ENCODE results near the gene PPP3CA.

DNA sequence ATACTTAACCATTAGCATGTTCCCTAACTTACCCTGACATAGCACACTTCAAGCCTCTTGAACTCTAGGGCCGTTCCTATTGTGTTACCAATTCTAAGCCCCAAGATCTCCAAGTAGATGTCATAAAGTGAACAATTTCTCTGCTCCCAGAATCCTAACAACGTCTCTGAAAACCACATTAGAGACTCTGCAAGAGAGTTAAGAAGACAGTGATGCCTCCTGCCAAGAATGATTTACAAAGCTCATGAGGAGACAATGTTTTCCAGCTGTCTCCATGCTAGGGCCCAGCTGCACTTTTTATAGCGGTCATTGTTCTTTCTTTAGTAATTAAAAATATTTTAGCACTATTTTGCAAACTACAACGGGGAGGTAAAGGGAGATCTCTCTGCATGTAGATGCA lies 358.4 kb downstream of the PPP3CA start:
- TF ChIP-seq POLR2A (IDR thresholded peaks at IDR 0.05): no peak
- TF ChIP-seq, protein P1, sequence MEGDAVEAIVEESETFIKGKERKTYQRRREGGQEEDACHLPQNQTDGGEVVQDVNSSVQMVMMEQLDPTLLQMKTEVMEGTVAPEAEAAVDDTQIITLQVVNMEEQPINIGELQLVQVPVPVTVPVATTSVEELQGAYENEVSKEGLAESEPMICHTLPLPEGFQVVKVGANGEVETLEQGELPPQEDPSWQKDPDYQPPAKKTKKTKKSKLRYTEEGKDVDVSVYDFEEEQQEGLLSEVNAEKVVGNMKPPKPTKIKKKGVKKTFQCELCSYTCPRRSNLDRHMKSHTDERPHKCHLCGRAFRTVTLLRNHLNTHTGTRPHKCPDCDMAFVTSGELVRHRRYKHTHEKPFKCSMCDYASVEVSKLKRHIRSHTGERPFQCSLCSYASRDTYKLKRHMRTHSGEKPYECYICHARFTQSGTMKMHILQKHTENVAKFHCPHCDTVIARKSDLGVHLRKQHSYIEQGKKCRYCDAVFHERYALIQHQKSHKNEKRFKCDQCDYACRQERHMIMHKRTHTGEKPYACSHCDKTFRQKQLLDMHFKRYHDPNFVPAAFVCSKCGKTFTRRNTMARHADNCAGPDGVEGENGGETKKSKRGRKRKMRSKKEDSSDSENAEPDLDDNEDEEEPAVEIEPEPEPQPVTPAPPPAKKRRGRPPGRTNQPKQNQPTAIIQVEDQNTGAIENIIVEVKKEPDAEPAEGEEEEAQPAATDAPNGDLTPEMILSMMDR (IDR thresholded peaks at IDR 0.05): no peak
